ENCODE measurements around the gene SDC1. TPM values are rescaled to one million over a fixed set of nuclear protein-coding genes. Genes with fewer than 3 reads are reported as not detected.

The SDC1 gene
- polyA plus RNA-seq, 3 donors, result 28.3 to 34.5 (median 31.0) TPM

- no peak for DNase-seq
These were observed 38.7 kb downstream of the SDC1 start for GRCh38 chr2:20186078-20186854.

DNA sequence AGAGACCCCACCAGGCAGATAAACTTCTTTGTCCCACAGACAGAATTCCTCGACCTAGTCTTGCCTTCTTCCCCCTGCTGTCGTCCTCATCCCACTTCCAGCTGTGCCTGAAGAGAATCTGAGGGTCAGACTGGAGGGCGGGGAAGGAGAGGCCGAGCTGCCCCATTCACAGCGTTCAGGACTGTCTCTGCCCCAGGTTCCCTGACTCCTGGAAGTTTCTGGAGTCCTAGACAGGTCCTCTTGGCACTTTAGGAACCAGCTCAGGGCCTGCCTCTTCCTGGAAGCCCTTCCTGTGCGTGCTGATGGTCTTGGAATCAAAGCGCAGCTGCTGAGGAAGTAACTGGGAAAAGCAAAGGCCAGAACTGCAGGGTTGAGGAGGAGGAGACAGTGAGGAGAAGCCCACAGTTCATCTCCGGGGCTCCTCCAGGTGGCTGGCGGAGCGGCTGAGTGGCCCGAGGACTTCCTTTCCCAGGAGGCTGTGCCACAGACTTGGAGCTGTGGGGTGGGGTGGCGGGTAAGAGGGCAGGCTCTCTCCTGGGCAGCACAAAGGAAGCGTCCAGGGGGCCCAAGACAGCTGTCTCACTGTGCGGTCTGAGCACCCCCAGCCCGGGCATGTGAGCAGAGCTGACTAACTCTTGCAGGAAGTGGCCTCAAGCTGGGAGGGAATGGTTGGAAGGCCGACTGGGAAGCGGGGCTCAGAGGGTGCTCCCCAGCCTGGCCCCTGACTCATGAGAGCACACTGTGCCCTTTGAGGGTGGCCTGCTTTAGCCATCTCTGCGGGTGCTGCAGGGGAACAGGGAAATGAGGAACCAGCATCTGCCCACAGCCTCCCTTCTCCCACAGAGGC lies 39.5 kb downstream of the SDC1 start:
- DNase-seq, result no peak

DNA sequence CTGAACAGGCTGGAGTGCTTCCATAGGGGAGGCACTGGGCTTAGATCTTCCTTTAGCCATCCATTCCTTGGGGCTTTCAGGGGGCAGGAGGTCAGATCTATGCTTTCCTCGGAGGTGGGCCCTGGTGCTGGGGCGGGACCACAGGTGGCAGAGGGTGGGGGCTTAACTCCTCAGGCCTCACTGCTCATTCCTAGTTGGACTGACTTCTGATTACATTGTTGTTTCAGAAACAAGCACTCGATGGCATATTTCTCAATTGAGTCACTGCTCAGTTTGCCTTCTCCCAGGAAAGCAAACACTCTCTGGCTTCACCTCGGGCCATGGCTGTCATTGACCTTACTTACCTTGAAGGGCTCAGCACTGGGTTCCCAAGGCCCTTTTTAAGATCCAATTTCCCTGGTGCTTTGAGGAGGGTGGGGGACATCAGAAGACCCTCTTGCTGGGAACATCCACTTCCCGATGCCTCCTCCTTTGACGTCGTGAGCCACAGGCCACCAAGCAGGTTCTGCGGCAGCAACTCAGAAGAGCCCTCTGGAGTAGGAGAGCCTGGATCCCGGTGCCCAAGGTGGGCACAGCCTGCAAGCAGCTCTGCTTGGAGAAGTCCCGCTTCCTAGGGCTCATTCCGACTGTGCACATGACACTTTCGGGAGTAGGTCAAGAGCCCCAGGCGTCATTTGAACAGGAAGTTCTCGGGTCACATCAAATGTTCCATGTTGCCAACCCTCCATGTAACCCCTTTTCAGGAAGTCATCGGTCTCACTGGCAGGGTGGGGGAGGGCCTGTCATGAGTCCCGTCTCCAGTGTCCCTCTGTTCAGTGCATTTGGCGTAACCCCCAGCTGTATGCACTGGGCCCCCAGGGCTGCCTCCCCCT lies 40.6 kb downstream of the SDC1 start:
- DNase-seq, result no peak

- no peak for DNase-seq
These were observed 41.6 kb downstream of the SDC1 start for GRCh38 chr2:20183373-20183772.

DNA sequence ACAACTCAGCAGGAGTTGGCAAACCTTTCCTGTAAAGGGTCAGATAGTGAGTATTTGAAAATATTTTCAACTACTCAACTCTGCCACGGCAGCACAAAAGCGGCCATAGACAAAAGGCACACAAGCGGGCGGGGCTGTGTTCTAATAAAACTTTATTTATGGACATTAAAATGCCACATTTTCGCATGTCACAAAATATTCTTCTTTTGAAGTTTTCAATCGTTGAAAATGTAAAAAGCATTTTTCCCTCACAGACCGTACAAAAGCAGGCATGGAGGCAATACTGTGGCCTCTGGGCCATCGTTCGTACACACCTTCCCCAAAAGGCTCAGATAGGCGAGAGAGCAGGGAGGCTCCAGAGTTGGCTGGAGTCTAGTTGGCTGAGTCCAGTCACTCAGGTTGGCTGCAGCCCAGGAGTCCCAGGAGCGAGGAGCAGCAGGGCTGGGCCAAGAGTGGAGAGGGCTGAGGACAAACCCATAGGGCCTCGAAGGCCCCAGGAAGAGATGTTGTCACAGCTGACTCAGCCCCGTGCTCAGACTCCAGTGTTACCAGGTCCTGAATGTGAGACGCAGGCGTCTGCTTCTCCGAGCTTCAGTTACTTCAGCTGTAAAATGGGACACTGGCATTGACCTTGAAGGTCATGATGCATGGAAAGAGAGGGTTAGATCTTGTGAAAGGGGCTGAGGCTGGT lies 42.5 kb downstream of the SDC1 start:
- no peak for DNase-seq

GRCh38 chr2:20181761-20182160 lies 43.2 kb downstream of the SDC1 start:
- DNase-seq, result no peak

DNA sequence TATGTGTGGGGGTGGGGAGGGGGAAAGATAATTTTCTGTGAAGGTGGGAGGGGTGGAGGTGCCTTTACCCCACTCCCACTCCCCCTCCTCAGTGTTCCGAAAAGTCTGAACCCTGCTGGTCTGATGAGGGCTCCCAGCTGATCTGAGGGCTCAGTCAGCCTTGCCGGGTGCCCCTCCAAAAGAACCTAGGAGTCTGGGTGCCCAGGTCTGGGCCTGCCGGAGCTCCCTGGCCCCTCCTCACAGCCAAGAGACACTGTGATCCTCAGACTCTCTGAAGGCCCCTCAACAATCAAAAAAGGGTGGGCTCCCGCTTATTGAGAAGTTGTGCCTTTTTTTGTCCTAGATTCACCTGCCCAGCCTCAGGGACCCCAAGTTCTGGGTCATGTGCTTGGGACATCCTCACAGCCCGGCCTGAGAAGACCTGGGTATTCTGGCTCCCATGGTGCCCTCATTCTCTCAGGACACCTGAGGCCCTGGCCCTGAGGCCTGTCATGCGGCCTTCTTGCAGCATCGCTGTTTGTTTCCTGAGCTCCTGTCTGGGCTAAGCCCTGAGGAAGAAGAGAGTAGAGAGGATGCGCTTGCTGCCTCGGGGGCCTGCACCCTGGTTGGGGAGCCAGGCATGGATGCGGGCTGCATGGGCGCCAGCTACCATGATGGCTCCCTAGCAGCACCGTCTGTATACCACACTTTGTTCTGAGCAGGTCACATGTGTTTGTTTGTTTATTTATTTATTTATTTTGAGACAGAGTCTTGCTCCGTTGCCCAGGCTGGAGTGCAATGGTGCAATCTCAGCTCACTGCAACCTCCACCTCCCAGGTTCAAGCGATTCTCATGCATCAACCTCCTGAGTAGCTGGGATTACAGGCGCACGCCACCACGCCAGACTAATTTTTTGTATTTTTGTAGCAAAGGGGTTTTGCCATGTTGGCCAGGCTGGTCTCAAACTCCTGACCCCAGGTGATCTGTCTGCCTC lies 44.0 kb downstream of the SDC1 start:
- no peak for DNase-seq

- DNase-seq, result no peak
These were observed 45.0 kb downstream of the SDC1 start for GRCh38 chr2:20179755-20180594.

- no peak for DNase-seq
These were observed 45.5 kb downstream of the SDC1 start for GRCh38 chr2:20179466-20179754.

- DNase-seq, result no peak
These were observed 46.1 kb downstream of the SDC1 start for GRCh38 chr2:20178666-20179465.

GRCh38 chr2:20178249-20178607 lies 46.7 kb downstream of the SDC1 start:
- DNase-seq, result no peak

- DNase-seq, result no peak
These were observed 47.2 kb downstream of the SDC1 start for GRCh38 chr2:20177556-20178248.

DNA sequence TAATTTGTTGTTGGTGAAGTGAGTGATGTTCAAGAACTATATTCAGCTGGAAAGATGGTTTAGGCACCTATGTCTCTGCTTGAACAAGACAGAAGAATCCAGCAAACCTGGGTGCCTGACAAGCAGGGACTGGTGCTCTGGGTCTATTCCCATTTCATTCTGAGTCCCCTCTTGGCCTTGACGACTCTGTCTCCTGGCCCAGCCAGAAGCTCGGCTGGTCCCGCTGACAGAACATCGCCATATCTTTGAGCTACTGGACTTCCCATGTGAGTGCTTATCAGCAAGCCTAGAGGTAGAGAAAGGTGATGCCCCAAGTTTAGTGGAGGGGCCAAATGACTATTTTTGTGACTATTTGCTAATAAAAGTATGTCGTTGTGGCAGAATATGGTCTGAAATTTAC lies 48.2 kb downstream of the SDC1 start:
- no peak for DNase-seq

DNA sequence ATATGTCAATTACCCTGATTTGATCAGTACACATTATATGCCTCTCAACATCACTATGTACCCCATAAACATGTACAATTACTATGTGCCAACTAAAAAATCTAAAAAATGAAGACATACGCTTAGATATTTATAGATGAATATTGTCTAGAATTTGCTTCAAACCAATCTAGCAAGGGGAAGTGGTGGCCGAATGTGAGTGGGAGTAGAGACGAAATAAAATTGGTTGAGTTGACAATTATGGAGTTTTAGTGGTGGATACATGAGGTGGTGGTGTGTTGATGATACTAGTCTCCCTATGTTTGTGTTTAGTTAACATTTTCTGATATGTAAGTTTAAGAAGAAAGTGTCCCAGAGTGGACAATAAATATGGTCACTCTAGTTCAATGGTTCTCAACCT lies 49.0 kb downstream of the SDC1 start:
- no peak for DNase-seq

GRCh38 chr2:20175267-20175666 lies 49.7 kb downstream of the SDC1 start:
- no peak for DNase-seq

- no peak for DNase-seq
These were observed 50.5 kb downstream of the SDC1 start for GRCh38 chr2:20174410-20174809.

DNA sequence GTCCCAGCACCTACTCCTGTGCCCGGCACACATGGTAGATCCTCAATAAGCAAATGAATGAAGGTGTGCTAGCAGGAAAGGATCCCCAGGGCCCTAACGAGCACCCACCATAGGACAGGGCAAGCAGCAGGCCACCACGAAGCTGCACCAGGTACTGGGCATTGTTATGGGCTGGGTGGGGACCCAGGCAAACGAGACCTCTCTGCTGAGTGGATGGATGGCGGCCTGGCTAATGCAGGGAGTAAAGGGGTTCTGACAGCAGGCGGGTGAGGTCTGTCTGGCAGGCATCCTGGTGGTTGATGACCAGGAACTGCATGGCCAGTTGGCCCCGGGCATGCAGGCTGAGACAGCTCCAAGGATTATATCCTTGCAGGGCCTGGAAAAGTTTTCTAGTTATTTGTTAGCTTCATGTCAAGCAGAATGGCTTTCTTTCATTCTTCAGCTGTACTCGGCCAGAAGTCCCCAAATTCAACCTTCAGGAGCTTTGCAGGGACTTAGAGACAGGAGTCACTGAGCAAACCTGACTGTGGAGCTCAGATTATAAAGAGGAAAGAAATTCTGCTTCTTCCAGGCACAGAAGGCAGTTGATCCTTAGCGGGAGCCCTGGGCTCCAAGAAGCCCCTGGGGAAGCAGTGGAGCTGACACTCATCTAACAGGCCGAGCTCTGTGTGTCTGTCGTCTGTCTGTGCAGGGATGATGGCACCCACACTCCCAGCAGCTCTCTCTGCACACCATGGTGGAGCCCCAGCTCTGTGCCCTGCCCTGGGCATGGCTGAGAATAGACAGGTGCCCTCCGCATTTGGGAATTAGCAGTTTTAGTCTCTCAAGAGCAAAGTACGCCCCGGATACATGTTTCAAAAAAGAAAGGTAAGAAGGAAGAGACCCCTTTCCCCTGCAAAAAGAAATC lies 51.2 kb downstream of the SDC1 start:
- DNase-seq, result no peak
